Body of pancreas (tissue), 4 donors: ENCODE data around the gene TAF1C.

Experiments used
- POLR2A ChIP-seq, 3 donors: fragments of 450-650 bp; IDR thresholded peaks; one replicate each; pipeline ENCODE4 v1.6.1; 2016; ENCODE audit warnings: antibody characterized with exemption in 3 of 3, mild to moderate bottlenecking in 2 of 3
- TF ChIP-seq, protein P1 (sequence below), 7 experiments: fragments of 450-650 bp in 4 of 7; fragments of 200-600 bp in 3 of 7; sonication (generic) in 3 of 7; IDR thresholded peaks; one replicate each; pipeline ENCODE4 v1.5.1; 2016 to 2019; ENCODE audit warnings: antibody characterized with exemption in 7 of 7

DNA sequence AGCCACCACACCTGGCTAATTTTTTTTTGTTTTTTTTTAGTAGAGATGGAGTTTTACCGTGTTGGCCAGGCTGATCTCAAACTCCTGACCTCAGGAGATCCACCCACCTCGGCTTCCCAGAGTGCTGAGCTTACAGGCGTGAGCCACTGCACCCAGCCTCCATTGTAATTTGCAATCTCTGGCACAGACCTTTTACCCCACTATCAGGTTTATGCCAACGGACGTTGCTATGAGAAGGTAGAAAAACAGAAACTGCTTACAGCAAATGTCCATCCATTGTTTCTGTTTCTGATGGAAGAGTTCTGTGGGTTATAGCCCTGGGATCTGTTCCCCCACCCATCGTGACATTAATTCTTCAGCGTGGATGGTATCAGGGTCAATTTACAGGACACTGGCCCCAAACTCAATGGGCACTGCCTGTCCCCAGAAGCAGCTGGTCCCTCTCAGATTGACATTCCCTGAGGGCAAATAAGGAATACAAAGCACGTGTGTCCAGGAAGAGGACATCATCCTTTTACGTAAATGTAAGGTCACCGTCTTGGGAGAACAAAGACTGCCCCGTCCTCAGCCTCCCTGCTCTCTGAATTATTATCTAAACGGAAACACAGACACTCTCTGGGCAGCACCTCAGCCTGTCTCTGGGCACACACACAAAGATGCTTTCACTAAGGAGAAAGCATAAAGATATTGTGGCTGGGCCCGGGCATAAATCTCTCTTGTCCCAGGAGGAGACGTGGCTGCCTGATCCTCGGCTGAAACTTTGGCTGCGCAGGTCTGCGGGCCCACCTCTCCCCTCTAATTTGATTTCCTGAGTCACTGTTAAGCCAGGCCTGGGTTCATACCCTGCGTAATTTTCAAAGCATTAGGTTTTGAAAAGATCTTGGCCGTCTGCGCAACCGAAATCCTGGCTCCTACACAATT lies 47.7 kb upstream of the TAF1C start:
- TF ChIP-seq, protein P1, sequence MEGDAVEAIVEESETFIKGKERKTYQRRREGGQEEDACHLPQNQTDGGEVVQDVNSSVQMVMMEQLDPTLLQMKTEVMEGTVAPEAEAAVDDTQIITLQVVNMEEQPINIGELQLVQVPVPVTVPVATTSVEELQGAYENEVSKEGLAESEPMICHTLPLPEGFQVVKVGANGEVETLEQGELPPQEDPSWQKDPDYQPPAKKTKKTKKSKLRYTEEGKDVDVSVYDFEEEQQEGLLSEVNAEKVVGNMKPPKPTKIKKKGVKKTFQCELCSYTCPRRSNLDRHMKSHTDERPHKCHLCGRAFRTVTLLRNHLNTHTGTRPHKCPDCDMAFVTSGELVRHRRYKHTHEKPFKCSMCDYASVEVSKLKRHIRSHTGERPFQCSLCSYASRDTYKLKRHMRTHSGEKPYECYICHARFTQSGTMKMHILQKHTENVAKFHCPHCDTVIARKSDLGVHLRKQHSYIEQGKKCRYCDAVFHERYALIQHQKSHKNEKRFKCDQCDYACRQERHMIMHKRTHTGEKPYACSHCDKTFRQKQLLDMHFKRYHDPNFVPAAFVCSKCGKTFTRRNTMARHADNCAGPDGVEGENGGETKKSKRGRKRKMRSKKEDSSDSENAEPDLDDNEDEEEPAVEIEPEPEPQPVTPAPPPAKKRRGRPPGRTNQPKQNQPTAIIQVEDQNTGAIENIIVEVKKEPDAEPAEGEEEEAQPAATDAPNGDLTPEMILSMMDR (IDR thresholded peaks at IDR 0.05), result no peak
- no peak for TF ChIP-seq POLR2A (IDR thresholded peaks at IDR 0.05)
